Pancreas (tissue), 10 donors: Measurements from ENCODE around the gene TMEM109. TPM values are rescaled to one million over a fixed set of nuclear protein-coding genes. Genes with fewer than 3 reads are reported as not detected.

Source experiments
- ATAC-seq, 4 donors: fragments of 200-7000 bp; cut with Tn5 transposase; one replicate each; pipeline versions ENCODE4 v1.8.0 to v1.9.1; 2020; ENCODE audit warnings: mild to moderate bottlenecking in 4 of 4, moderate library complexity in 4 of 4
- DNase-seq, 6 donors: peaks; one replicate each; pipeline ENCODE4 v3.0.0-alpha.2; 2020
- FAIRE-seq: peaks from 2 replicates; lab custom pipeline; 2012; peaks lifted over from hg19 to GRCh38; lab: Jason Lieb, UNC
- H3K27ac ChIP-seq, 4 donors: fragments of 200-600 bp; sonication (generic); 1 replicate in 3 of 4; 2 replicates in 1 of 4; pipeline versions ENCODE4 v1.5.0 to v1.8.0; 2020
- H3K27me3 ChIP-seq, 4 donors: fragments of 200-600 bp; one replicate each; pipeline ENCODE4 v1.8.0; 2021
- H3K36me3 ChIP-seq, 3 donors: fragments of 200-600 bp; sonication (generic) in 1 of 3; one replicate each; pipeline versions ENCODE4 v1.5.0 to v1.8.0; 2020 to 2021
- H3K4me1 ChIP-seq, 3 donors: fragments of 200-600 bp; one replicate each; pipeline ENCODE4 v1.8.0; 2021
- H3K4me3 ChIP-seq, 4 donors: fragments of 200-600 bp; sonication (generic) in 2 of 4; one replicate each; pipeline versions ENCODE4 v1.5.0 to v1.8.0; 2020 to 2021
- H3K9me3 ChIP-seq, 4 donors: fragments of 200-600 bp; one replicate each; pipeline ENCODE4 v1.8.0; 2021
- WGBS, 2 donors: extraction: QIAGEN DNeasy Blood & Tissue Kit; methylation state at CpG; one replicate each; pipeline ENCODE4 v1.1.7; 2013; 5-methylcytosine and 5-hydroxymethylcytosine counted together
- intact Hi-C, 3 donors: fragments of 100-400 bp; cut with DNase I; formaldehyde crosslinking; loops; one replicate each; pipeline versions ENCODE4 v1.11.1 to v1.14.2; 2022
- polyA plus RNA-seq, 2 donors: library from polyadenylated mRNA; stranded (reverse); fragments of 200-250 nt; gene quantifications; one replicate each; pipeline ENCODE4 v1.2.3, GENCODE V29; 2013
- total RNA-seq, 6 donors: library from RNA; stranded (reverse); fragmentation: NEBNext Ultra II Directional in 4 of 6; extraction: Animal tissue kit (Norgen Biotek cat#: 25700) in 4 of 6; gene quantifications; one replicate each; pipeline versions ENCODE4 v1.2.1 to v1.2.4, GENCODE V29; 2021 to 2023
- TF ChIP-seq, protein P1 (sequence below), 4 donors: fragments of 200-600 bp; sonication (generic) in 3 of 4; IDR thresholded peaks; one replicate each; pipeline versions ENCODE4 v1.5.0 to v1.8.0; 2021; ENCODE audit warnings: antibody characterized with exemption in 4 of 4
- donor health status: healthy with polysubstance abuse.
- donor health status: DM: no; HTN: no; CAD: no; lungs with moderate emphysema.
- donor health status: DM: no; HTN: no; CAD: no.
- donor health status: control.
- donor health status: control.
- donor health status: Bipolar disorder and iron deficiency.
- donor health status: DM: yes; HTN: yes; CAD: no.
- donor health status: DM: no; HTN: no; CAD: no.
- donor health status: DM: no; HTN: no; CAD: no.
- donor health status: DM: yes; HTN: yes; CAD: no.

Gene TMEM109
- total and polyA plus RNA-seq, 8 donors, result 28.2 to 53.0 (median 40.0) TPM

DNA sequence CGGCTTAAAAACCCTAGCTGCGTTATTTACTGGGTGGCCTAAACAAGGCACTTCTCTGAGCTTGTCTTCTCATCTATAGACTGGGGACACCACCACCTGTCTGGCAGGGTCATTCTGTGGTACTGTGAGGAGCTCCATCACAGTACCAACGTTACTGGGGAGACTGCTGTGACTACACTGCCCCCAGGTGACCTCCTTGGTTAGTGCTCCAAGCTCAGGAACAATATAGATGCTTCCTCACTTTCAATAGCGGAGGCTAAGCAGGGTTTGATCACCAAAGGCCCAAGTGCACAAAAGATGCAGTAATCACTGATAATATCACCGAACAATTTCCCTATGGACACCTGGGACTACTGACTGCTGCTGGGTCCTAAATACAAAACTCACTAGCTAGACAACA lies 26.4 kb upstream of the TMEM109 start:
- H3K27me3 ChIP-seq, result no peaks in the 10 kb centered on the region
- no peak overlapping the region for H3K4me3 ChIP-seq
- TF ChIP-seq, protein P1, sequence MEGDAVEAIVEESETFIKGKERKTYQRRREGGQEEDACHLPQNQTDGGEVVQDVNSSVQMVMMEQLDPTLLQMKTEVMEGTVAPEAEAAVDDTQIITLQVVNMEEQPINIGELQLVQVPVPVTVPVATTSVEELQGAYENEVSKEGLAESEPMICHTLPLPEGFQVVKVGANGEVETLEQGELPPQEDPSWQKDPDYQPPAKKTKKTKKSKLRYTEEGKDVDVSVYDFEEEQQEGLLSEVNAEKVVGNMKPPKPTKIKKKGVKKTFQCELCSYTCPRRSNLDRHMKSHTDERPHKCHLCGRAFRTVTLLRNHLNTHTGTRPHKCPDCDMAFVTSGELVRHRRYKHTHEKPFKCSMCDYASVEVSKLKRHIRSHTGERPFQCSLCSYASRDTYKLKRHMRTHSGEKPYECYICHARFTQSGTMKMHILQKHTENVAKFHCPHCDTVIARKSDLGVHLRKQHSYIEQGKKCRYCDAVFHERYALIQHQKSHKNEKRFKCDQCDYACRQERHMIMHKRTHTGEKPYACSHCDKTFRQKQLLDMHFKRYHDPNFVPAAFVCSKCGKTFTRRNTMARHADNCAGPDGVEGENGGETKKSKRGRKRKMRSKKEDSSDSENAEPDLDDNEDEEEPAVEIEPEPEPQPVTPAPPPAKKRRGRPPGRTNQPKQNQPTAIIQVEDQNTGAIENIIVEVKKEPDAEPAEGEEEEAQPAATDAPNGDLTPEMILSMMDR (IDR thresholded peaks at IDR 0.05), result peak in 3 of 4 donors; percentile 13 to 29 (median 23)
- no peaks in the 10 kb centered on the region for H3K4me1 ChIP-seq
- H3K27ac ChIP-seq, result no peak overlapping the region
- H3K36me3 ChIP-seq, result peaks cover 0 to 6% (median 0%) of the 10 kb centered on the region in 3 donors
- WGBS, 2 donors, result 50 to 52% methylated on average over 5 of the region's 5 CpGs
- ATAC-seq, result peak; percentile 77 to 96 (median 95)
- DNase-seq, result peak in 1 of 6 donors; percentile 44
- intact Hi-C loops, result no loop called here
- H3K9me3 ChIP-seq, result no peaks in the 10 kb centered on the region
- no peak for FAIRE-seq

DNA sequence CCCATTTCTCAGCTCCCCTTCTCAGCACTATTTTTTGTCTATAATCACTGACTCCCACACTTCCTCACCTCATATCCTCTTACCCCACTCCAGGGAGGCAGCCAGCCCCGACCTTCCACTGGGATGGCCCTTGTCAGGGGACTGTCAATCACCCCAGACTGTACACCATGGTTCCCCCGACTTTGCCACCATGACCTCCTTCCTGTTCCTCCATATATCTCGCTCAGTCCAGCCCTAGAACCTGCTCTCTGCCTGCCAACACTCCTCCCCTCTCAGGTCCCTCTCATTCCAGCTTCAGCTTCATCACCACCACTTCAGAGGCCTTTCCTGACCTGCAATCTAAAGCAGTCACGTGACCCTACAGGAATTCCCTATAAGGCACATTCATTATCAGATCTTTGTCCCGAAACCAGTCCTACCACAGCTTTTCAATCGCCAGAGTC lies 24.1 kb upstream of the TMEM109 start:
- no peak for ATAC-seq

DNA sequence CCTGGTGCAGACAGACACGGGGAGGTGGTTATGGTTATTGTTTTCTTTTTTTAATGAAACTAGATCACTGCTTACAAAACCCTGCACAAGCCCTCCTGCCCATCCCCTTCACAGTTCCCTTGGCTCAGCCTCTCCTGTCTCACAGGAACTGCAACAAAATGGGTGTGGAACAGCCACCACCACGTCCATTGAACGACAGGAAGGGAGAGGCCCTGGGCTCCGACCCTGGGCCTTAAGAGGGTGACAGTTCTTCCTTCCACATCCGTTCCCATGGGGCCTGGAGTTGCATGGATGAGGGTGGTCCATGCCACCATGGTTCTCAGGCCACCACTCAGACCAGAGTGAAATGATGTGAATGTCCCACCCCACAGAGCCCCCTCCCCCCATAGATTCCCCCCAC lies 23.3 kb upstream of the TMEM109 start:
- Histone ChIP-seq H3K36me3 (peaks cover 0 to 37% (median 6%) of the 10 kb centered on the region in 3 donors), H3K9me3 (no peaks in the 10 kb centered on the region), H3K4me3 (no peak overlapping the region), H3K27me3 (no peaks in the 10 kb centered on the region), H3K4me1 (no peaks in the 10 kb centered on the region), H3K27ac (no peak overlapping the region)
- TF ChIP-seq, protein P1 (IDR thresholded peaks at IDR 0.05), result no peak
- 83 to 88% methylated on average over 5 of the region's 5 CpGs for WGBS, 2 donors
- intact Hi-C loops, result loop anchor here in 1 of 3 donors (10.0 kb wide), 1 partner anchor 46 kb away; the partner anchor contains the start of gene CCDC86
- no peak for DNase-seq
- no peak for FAIRE-seq
- no peak for ATAC-seq

More for the DNA sequence above, 24.1 kb upstream of the TMEM109 start:
- H3K27me3 ChIP-seq, result no peaks in the 10 kb centered on the region
- peaks cover 0 to 29% (median 3%) of the 10 kb centered on the region in 3 donors for H3K36me3 ChIP-seq
- FAIRE-seq, result no peak
- intact Hi-C loops, result loop anchor here in 1 of 3 donors (10.0 kb wide), 1 partner anchor 45 kb away; the partner anchor contains the start of gene CCDC86
- no peaks in the 10 kb centered on the region for H3K9me3 ChIP-seq
- no peak overlapping the region for H3K4me3 ChIP-seq
- no peak overlapping the region for H3K27ac ChIP-seq
- no peaks in the 10 kb centered on the region for H3K4me1 ChIP-seq
- DNase-seq, result no peak
- WGBS, 2 donors, result 57% methylated on average over 6 of the region's 6 CpGs
- TF ChIP-seq, protein P1 (IDR thresholded peaks at IDR 0.05), result no peak

DNA sequence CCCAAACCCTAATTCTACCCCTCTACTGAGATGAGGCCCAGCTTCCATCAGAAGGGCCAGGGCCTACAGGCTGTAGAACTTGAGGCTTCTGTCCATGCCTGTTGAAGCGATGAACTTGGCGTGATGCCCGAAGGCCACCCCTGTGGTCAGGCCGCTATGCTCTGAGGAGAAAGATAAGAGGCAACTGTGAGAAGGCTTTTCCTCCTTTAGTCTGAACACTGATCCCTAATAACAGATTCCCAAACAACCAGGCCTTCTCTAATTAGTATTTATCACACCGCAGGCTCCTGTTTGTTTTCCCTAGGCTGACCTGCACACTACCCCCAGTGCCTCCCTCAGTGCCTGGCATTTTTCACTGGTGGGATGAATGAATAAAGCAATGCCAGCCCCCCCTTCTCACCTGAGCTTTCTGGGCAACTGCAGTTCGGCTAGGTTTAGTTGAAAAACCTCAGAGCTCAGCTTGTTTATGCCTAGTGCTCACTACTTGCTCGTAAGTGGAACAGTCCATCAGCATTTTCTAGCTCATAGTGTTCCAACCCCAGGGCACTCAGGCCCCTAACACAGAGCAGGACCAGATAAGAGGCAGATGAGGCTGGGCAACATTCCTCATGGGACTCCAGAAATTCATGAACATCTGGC lies 22.7 kb upstream of the TMEM109 start:
- Histone ChIP-seq H3K9me3 (no peaks in the 10 kb centered on the region), H3K27ac (no peak overlapping the region), H3K4me3 (no peak overlapping the region), H3K36me3 (peaks cover 0 to 43% (median 11%) of the 10 kb centered on the region in 3 donors), H3K4me1 (no peaks in the 10 kb centered on the region), H3K27me3 (no peaks in the 10 kb centered on the region)
- peak in 1 of 6 donors; percentile 52 for DNase-seq
- WGBS, 2 donors, result 79 to 80% methylated on average over 7 of the region's 7 CpGs
- TF ChIP-seq, protein P1 (IDR thresholded peaks at IDR 0.05), result no peak
- ATAC-seq, result no peak
- intact Hi-C loops, result loop anchor here in 1 of 3 donors (10.0 kb wide), 1 partner anchor 46 kb away; the partner anchor contains the start of gene CCDC86
- FAIRE-seq, result no peak

DNA sequence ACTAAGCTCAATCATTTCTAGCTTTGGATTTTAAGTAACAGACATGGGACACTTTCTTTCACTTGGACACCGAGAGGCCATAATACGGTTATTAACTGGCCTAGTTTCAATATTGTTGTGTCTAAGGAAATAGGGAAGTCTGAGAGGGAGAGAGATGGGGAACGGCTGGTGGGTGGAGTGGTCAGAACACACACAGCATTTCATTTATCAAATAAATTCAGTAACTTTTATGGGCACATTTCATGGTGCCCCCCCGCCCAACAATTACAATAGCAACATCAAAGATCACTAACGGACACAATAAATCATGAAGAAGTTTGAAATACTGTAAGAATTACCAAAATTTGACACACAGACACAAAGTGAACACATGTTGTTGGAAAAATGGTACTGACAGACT lies 18.3 kb upstream of the TMEM109 start:
- TF ChIP-seq, protein P1 (IDR thresholded peaks at IDR 0.05), result no peak
- intact Hi-C loops, result loop anchor here (5.0 to 10.0 kb wide), 3 partner anchors 51 to 63 kb away; partner anchors contain the start of gene CCDC86 (in 1 of the 3)
- Histone ChIP-seq H3K9me3 (no peaks in the 10 kb centered on the region), H3K27ac (no peak overlapping the region), H3K4me1 (no peaks in the 10 kb centered on the region), H3K4me3 (no peak overlapping the region), H3K27me3 (no peaks in the 10 kb centered on the region), H3K36me3 (peaks cover 11 to 84% (median 46%) of the 10 kb centered on the region in 3 donors)
- no peak for DNase-seq
- no peak for FAIRE-seq
- no peak for ATAC-seq
- 90% methylated on average over 5 of the region's 5 CpGs for WGBS, 2 donors
